Activated naive CD8-positive, alpha-beta T cell treated with anti-CD3 and anti-CD28 coated beads, Interleukin-2, amount 50 U/mL, for 24 hours (primary cell): ENCODE results near the gene MRPL37.
A peak's percentile ranks its signal among the peaks of the same experiment; 100 is the strongest.
"Not testable (repeated sequence)": the region's sequence is repeated elsewhere in the genome, so short reads cannot be mapped to it uniquely, and the experiment has no call there.

Source experiments
- ATAC-seq: fragments of 150-1000 bp; cut with Tn5 transposase; one replicate; pipeline ENCODE4 v1.10.0; 2021
- DNase-seq: peaks from one replicate; pipeline ENCODE4 v3.0.0; 2021
- H3K27ac Mint-ChIP-seq: one replicate; pipeline ENCODE4 v1.8.0; 2021; ENCODE audit warnings: mild to moderate bottlenecking, mixed read lengths
- H3K27me3 Mint-ChIP-seq: one replicate; pipeline ENCODE4 v1.8.0; 2021; ENCODE audit warnings: mixed read lengths
- H3K36me3 Mint-ChIP-seq: one replicate; pipeline ENCODE4 v1.8.0; 2021; ENCODE audit warnings: low read depth, mixed read lengths
- H3K4me1 Mint-ChIP-seq: one replicate; pipeline ENCODE4 v1.8.0; 2021; ENCODE audit warnings: mixed read lengths
- H3K4me3 Mint-ChIP-seq: one replicate; pipeline ENCODE4 v1.8.0; 2021; ENCODE audit warnings: mild to moderate bottlenecking, moderate library complexity, mixed read lengths
- H3K9me3 Mint-ChIP-seq: one replicate; pipeline ENCODE4 v1.8.0; 2021; ENCODE audit warnings: mixed read lengths

Gene MRPL37

DNA sequence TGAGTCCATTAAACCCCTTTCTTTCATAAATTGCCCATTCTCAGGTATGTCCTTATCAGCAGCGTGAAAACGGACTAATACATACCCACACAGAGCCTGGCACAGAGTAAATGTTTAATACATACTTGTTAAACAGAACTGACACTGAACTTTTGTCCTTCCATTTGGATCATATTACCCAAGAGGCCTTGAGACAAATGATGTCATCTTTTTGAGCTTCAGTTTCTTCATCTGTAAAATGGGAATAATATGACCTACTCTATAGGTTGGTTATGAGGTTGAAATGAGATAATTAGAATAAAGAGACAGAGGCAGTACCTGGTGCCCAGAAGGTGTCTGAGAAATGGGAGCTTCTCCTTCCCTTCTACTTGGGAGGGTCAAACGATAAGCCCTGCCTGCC lies 13.9 kb upstream of the MRPL37 start:
- no peak overlapping the region for H3K27ac Mint-ChIP-seq
- DNase-seq, result no peak
- peaks cover 15% of the 10 kb centered on the region for H3K36me3 Mint-ChIP-seq
- H3K9me3 Mint-ChIP-seq, result no peaks in the 10 kb centered on the region
- H3K4me3 Mint-ChIP-seq, result no peak overlapping the region
- no peaks in the 10 kb centered on the region for H3K4me1 Mint-ChIP-seq
- no peak for ATAC-seq
- no peaks in the 10 kb centered on the region for H3K27me3 Mint-ChIP-seq

DNA sequence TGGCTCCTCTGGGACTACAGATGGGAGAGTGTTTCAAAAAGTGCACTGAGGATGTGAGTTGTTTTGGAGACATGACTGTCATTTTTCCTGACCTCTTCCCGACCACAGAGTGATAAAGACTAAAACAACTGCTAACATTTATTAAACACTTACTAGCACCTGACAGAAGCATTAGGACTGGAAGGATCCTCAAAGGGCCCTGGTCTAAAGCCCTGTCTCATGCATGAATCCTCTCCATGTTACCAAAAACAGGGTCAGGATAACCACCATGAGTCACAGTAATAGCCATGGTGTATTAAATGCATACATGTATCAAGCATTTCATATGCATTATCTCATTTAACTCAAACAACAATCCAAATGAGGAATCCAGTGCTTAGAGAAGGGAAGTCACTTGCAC lies 11.7 kb upstream of the MRPL37 start:
- ATAC-seq (no peak), DNase-seq (no peak)
- H3K4me3 Mint-ChIP-seq, result no peak overlapping the region
- no peaks in the 10 kb centered on the region for H3K4me1 Mint-ChIP-seq
- no peak overlapping the region for H3K27ac Mint-ChIP-seq
- H3K36me3 Mint-ChIP-seq, result peaks cover 11% of the 10 kb centered on the region
- H3K27me3 Mint-ChIP-seq, result no peaks in the 10 kb centered on the region
- H3K9me3 Mint-ChIP-seq, result no peaks in the 10 kb centered on the region

DNA sequence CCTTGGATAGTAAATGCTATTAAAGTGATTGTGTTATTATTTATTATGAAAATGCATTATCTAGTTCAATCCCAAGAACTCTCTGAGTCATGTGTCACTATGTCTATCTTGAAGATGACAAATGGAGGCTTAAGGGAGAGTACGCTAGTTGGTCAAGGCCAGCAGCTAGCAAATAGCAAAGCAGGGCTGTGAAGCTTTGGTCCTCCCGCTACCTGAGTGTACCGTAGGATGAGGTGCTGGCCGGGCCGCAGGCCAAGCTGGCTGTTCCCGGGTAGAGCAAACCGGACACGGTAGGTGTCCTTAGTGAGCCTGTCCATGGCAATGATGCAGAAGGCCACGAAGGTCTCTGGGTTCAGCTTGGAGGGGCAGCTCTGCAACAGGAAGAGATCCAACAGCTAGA lies 9.4 kb upstream of the MRPL37 start:
- ATAC-seq (no peak), DNase-seq (no peak)
- Mint-ChIP-seq H3K27me3 (no peaks in the 10 kb centered on the region), H3K36me3 (peaks cover 16% of the 10 kb centered on the region), H3K27ac (no peak overlapping the region), H3K4me1 (no peaks in the 10 kb centered on the region), H3K4me3 (no peak overlapping the region), H3K9me3 (no peaks in the 10 kb centered on the region)

DNA sequence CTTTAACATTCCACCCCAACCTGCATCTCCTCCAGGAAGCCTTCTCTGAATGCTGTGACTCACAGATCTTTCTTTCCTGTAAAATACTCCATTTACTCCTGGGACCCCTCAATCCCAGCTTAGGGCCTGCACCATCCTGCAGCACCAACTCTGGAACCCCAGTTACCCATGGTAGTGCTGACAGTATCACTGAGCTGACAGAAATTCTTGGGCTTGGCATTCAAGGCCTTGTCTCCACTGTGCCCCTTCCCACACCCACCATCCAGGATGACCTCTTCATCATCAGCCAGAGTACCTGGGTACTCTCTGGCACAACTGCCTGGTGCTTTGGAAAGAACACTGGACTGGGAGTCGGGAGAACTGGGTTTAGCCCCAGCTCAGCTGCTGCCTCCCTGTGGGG lies 8.4 kb upstream of the MRPL37 start:
- Mint-ChIP-seq H3K27me3 (no peaks in the 10 kb centered on the region), H3K4me1 (no peaks in the 10 kb centered on the region), H3K36me3 (peaks cover 10% of the 10 kb centered on the region), H3K27ac (no peak overlapping the region), H3K4me3 (no peak overlapping the region), H3K9me3 (no peaks in the 10 kb centered on the region)
- ATAC-seq, result no peak
- no peak for DNase-seq

DNA sequence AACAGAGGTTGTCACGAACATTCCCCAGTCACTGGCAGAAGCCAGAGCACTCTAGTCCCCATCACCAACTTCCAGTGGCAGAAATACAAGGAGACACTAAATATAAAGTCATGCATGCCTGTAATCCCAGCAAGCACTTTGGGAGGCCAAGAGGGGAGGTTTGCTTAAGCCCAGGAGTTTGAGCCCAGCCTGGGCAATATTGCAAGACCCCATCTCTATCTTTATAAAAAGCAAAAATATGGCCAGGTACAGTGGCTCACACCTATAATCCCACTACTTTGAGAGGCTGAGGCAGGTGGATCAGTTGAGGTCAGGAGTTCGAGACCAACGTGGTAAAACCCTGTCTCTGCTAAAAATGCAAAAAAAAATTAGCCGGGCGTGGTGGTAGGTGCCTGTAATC lies 6.5 kb upstream of the MRPL37 start:
- Mint-ChIP-seq H3K9me3 (no peaks in the 10 kb centered on the region), H3K4me1 (no peaks in the 10 kb centered on the region), H3K27ac (no peak overlapping the region), H3K36me3 (peaks cover 7% of the 10 kb centered on the region), H3K27me3 (no peaks in the 10 kb centered on the region), H3K4me3 (no peak overlapping the region)
- ATAC-seq, result no peak
- DNase-seq, result no peak

DNA sequence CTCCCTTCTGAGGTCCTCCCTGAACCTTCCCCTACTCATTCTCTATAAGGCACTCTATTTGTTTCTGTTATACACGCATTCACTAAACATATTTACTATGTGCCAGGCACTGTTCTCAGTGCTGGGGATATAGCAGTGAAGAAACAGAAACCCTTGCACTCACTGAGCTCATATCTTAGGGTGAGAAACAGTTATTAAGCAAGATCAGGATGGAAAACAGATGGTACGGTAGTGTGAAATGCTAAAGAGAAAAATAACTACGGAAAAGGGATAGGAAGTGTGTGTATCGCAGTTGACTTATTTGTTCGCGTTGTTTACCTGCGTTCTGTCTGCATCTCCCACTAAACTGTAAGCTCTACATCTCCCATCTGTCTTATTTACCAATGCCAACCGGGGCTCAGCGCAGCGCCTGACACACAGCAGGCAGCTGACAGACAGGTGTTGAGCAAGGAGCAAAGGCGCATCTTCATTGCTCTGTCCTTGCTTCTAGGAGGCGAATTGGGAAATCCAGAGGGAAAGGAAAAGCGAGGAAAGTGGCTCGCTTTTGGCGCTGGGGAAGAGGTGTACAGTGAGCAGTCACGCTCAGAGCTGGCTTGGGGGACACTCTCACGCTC lies 709 bp upstream of the MRPL37 start:
- H3K36me3 Mint-ChIP-seq, result peaks cover 24% of the 10 kb centered on the region
- H3K27me3 Mint-ChIP-seq, result no peaks in the 10 kb centered on the region
- peaks cover 32% of the 10 kb centered on the region for H3K4me1 Mint-ChIP-seq
- ATAC-seq (no peak), DNase-seq (no peak)
- H3K27ac Mint-ChIP-seq, result peak overlapping the region; percentile 93
- H3K4me3 Mint-ChIP-seq, result peak overlapping the region; percentile 96
- H3K9me3 Mint-ChIP-seq, result no peaks in the 10 kb centered on the region

DNA sequence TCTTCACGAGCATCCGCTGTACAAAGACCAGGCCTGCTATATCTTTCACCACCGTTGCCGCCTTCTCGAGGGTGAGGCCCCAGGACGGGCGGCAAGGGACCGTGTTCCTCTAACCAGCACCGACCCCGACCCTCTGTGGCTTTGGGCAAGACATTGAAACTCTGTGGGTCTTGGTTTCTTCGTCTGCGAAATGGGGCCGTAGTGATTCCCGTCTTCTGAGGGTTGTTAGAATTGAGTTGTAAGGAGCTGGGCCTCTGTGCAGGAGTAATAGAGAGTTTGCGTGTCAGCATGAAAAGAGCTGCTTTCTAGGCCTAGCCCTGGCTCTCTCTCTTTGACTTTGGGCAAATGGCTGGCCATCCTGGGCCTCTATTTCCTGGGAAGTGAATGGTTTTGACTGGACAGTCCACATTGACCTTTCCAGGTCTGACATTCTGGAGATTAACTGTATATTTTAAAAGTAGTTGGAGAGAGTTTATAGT lies 591 bp downstream of the MRPL37 start:
- Mint-ChIP-seq H3K9me3 (no peaks in the 10 kb centered on the region), H3K36me3 (peaks cover 31% of the 10 kb centered on the region), H3K27me3 (no peaks in the 10 kb centered on the region), H3K4me1 (peaks cover 32% of the 10 kb centered on the region), H3K27ac (peak overlapping the region; percentile 93), H3K4me3 (peak overlapping the region; percentile 96)
- ATAC-seq, result peak; percentile 5
- DNase-seq, result peak; percentile 22

DNA sequence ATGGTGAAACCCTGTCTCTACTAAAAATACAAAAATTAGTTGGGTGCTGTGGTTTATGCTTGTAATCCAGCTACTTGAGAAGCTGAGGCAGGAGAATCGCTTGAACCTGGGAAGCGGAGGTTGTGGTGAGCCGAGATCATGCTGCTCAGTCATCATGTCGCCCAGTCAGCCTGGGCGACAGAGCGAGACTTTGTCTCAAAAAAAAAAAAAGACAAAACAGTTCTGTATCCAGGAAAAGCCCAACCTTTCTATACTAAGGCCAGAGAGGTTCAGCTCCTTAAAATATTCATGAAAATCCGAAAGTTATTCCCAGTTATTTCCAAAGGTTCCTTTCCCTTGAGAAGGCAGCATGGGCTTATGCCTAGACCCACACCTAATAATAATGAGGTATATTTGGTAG lies 4.2 kb downstream of the MRPL37 start:
- H3K4me3 Mint-ChIP-seq, result no peak overlapping the region
- no peaks in the 10 kb centered on the region for H3K27me3 Mint-ChIP-seq
- ATAC-seq, result no peak
- DNase-seq, result no peak
- H3K27ac Mint-ChIP-seq, result no peak overlapping the region
- peaks cover 54% of the 10 kb centered on the region for H3K36me3 Mint-ChIP-seq
- H3K4me1 Mint-ChIP-seq, result peaks cover 38% of the 10 kb centered on the region
- no peaks in the 10 kb centered on the region for H3K9me3 Mint-ChIP-seq

DNA sequence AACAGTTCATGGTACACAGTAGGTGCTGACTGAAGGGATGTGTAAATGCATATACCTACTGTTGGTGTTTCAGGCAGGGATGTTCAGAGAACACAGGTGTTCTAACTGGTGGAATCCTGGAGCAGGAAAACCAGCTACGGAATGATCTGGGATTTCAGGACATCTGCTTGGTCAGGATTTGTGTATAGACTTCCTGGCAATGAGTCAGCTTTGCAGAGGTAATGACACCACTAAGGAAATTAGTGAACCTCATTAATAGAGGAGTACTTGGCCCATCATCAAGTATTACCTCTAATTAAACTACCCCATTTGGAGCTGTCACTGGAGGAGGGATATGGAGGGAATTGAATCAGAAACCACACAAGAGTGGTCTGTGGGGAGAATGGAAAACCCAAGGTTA lies 7.3 kb downstream of the MRPL37 start:
- H3K4me1 Mint-ChIP-seq, result peaks cover 18% of the 10 kb centered on the region
- no peaks in the 10 kb centered on the region for H3K27me3 Mint-ChIP-seq
- no peak for ATAC-seq
- DNase-seq, result no peak
- H3K4me3 Mint-ChIP-seq, result no peak overlapping the region
- peak overlapping the region; percentile 41 for H3K27ac Mint-ChIP-seq
- H3K9me3 Mint-ChIP-seq, result no peaks in the 10 kb centered on the region
- H3K36me3 Mint-ChIP-seq, result peaks cover 69% of the 10 kb centered on the region

DNA sequence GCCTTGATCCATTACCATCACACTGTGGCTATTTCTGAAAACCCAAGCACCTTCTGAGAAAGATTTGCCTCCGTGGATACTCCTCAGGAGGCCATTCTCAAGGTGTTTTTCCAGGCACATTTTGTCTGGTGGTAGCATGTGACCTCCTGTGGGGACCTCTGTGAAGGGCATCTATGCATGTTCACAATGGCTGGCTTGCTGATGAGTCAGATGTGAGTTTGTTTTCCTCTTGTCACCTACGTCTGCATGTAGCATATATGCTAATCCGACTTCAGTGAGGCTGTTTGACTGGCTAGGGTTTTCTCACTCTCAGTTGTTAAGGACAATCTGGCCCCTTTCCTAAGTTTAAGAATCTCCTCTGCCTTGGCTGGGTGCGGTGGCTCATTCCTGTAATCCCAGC lies 7.9 kb downstream of the MRPL37 start:
- ATAC-seq, result peak; percentile 70
- H3K27ac Mint-ChIP-seq, result peak overlapping the region; percentile 41
- DNase-seq, H3K4me3 Mint-ChIP-seq, H3K27me3 Mint-ChIP-seq, H3K9me3 Mint-ChIP-seq: not testable (repeated sequence)
- H3K4me1 Mint-ChIP-seq, result peaks cover 13% of the 10 kb centered on the region
- H3K36me3 Mint-ChIP-seq, result peaks cover 69% of the 10 kb centered on the region

DNA sequence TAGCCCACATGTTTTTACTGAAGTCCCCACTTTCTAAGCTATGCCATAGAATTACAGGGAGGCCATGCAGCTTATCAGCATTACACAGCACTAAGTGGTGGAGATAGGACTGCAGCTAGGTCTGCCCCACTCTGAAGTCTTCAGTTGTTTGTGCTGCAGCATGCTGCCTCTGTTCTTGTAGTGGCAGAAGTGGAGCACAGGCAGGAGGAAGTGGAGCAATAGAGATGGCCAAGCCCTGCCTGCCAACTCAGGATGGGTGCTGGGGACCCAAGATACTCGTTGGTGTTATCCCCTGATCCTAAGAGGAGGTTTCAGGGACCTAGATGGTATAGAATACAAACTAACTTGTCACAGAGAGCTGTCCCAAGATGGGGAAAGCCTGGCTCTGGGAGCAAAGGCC lies 12.9 kb downstream of the MRPL37 start:
- Mint-ChIP-seq H3K9me3 (no peaks in the 10 kb centered on the region), H3K4me1 (peaks cover 6% of the 10 kb centered on the region), H3K36me3 (peaks cover 66% of the 10 kb centered on the region), H3K27me3 (no peaks in the 10 kb centered on the region), H3K27ac (no peak overlapping the region), H3K4me3 (no peak overlapping the region)
- DNase-seq (no peak), ATAC-seq (no peak)

DNA sequence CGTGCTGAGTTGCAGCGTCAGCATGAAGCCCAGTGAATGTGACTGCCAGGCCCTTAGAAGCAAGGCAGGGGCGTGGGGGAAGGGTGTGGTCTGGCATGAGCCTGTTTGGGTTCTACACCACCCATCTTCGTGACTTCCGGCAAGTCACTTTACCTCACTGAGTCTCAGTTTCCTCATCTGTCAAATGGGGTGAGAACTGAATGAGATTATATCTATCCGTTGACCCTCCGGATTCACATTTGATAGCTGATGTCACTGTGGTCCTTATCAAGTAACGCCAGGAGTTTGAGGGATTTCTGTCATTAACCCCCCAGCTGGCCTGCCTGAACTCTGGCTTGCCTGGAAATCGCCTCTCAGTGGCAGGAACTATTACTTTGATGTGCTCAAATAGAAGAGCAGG lies 15.6 kb downstream of the MRPL37 start:
- no peak overlapping the region for H3K27ac Mint-ChIP-seq
- ATAC-seq (no peak), DNase-seq (no peak)
- H3K36me3 Mint-ChIP-seq, result peaks cover 55% of the 10 kb centered on the region
- no peak overlapping the region for H3K4me3 Mint-ChIP-seq
- H3K9me3 Mint-ChIP-seq, result no peaks in the 10 kb centered on the region
- no peaks in the 10 kb centered on the region for H3K27me3 Mint-ChIP-seq
- peaks cover 5% of the 10 kb centered on the region for H3K4me1 Mint-ChIP-seq

DNA sequence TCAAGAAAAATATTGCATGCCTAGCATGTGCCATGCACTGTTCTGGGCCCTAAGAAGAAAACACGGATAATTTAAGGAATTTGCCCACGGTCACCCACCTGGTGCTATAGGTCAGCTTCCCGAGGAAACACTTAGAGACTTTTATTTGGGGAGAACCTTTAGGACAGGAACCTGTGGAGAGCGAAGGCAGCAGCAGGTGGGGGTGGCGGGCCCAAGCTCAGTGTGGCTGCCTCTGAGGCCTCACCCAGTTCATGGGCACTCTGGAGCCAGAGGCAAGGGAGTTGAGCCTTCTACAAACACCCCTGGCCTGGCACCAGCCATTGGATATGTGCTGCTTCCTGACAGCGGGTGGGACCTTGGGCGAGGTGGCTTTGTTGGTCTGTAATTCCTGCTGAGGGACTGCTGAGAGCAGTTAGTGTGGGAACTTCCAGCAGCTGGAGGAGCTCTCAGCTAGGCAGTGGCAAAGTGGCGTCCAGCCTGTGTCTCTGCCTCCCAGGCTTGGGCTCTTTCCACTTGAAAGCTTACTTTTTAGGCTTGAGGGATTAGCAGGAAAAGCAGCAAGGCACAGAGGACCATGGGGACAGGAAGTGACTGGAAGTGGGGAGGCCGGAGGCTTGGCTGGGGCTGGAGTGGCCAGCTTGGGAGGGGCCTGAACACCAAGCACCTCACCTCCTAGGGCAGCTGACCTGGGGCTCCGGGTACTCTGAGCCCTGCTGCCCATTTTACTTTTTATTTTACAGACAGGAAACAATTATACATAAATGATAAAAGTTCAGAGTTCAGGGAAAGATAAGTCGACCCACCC lies 19.1 kb downstream of the MRPL37 start:
- ATAC-seq (no peak), DNase-seq (no peak)
- Mint-ChIP-seq H3K4me3 (no peak overlapping the region), H3K27ac (peak overlapping the region; percentile 59), H3K9me3 (no peaks in the 10 kb centered on the region), H3K27me3 (no peaks in the 10 kb centered on the region), H3K4me1 (peaks cover 5% of the 10 kb centered on the region), H3K36me3 (peaks cover 42% of the 10 kb centered on the region)

DNA sequence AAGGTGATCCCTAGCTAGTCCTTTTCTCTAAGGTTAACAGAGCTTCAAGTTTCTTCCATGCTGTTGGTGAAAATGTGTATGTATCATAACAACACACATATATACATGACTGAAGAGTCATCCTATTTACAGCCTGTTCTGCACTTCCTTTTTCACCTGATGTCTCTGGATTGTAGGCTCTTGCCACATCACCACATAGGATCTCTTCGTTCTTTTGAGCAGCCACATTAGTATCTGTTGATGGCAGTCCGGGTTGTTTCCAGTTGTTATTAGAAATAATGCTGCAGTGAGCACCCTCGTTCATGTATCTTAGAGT lies 19.7 kb downstream of the MRPL37 start:
- no peak for DNase-seq
- Mint-ChIP-seq H3K9me3 (no peaks in the 10 kb centered on the region), H3K27ac (no peak overlapping the region), H3K27me3 (no peaks in the 10 kb centered on the region), H3K4me1 (peaks cover 5% of the 10 kb centered on the region), H3K36me3 (peaks cover 38% of the 10 kb centered on the region), H3K4me3 (no peak overlapping the region)
- no peak for ATAC-seq

DNA sequence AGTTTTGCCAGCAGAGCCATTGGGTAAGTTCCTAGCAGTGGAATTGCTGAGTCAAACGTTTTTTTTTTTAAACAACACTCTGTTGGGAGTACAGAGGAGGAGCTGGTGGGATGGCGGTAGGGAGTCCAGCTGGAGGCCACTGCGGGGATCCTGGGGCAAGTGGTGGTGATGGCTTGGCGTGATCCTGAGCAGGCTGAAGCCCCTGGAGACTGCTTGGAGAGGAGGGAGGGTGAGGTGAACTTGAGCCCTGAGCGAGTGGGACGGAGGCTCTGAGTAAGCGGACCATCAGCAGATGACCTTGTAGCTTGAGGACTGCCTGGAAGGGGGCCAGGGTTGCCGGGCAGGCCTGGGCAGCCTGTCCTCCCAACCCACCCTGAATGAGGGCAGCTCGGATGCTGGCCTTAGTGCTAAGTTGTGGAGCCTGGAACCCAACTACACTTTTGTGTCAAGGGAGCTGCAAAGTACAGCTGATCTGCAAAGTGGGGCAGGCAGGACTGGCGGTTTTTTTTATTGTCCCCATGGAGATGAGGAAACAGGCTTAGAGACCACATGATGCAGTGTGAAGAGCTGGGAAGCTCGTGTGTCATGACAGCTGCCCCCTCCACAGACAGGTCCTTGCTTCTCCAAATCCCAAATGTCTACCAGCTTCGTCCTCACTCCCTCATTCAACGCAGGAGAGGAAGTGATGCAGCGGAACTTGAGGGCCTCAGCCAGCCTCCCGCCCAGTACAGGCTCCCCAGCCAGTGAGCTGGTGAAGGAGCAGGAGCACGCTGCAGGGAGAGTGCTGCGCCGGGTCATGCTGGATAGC lies 20.2 kb downstream of the MRPL37 start:
- Mint-ChIP-seq H3K4me1 (peaks cover 5% of the 10 kb centered on the region), H3K4me3 (no peak overlapping the region), H3K9me3 (no peaks in the 10 kb centered on the region), H3K27me3 (no peaks in the 10 kb centered on the region), H3K27ac (no peak overlapping the region), H3K36me3 (peaks cover 36% of the 10 kb centered on the region)
- ATAC-seq, result no peak
- no peak for DNase-seq
